22Rv1 (cell line): ENCODE measurements around the gene SIGLEC9.

Experiments
- ZFX ChIP-seq: fragments of 450-650 bp; IDR thresholded peaks from 2 replicates; pipeline ENCODE4 v1.6.1; 2017; ENCODE audit warnings: antibody characterized with exemption, borderline replicate concordance
- TF ChIP-seq, protein P1 (sequence below): fragments of 450-650 bp; IDR thresholded peaks from 2 replicates; pipeline ENCODE4 v1.5.1; 2017; ENCODE audit warnings: mild to moderate bottlenecking

DNA sequence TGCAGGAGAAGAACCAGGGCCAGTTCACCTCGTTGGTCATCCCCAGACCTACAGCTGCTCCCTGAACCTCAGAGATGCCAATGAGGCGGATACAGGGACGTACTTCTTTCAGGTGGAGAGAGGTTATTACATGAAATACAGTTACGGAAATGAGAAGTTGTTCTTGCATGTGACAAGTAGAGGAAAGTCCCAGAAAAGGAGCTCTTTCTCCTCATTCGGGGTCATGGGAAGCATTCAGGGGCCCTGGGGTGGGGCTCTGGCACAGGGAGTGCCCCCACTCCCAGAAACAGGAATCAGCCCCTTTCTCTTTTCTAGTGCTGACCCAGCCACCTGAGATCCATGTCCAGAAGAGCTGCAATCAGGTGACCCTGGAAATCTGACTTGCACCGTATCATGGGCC, 4.5 kb upstream of the SIGLEC9 start:
- TF ChIP-seq, protein P1, sequence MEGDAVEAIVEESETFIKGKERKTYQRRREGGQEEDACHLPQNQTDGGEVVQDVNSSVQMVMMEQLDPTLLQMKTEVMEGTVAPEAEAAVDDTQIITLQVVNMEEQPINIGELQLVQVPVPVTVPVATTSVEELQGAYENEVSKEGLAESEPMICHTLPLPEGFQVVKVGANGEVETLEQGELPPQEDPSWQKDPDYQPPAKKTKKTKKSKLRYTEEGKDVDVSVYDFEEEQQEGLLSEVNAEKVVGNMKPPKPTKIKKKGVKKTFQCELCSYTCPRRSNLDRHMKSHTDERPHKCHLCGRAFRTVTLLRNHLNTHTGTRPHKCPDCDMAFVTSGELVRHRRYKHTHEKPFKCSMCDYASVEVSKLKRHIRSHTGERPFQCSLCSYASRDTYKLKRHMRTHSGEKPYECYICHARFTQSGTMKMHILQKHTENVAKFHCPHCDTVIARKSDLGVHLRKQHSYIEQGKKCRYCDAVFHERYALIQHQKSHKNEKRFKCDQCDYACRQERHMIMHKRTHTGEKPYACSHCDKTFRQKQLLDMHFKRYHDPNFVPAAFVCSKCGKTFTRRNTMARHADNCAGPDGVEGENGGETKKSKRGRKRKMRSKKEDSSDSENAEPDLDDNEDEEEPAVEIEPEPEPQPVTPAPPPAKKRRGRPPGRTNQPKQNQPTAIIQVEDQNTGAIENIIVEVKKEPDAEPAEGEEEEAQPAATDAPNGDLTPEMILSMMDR: no peak
- TF ChIP-seq ZFX: no peak
